Breast epithelium (tissue), 3 donors: ENCODE measurements around the gene CD47.

Experiments
- CTCF ChIP-seq, 3 donors: fragments of 450-650 bp; IDR thresholded peaks; one replicate each; pipeline ENCODE4 v1.5.1; 2016 to 2017; ENCODE audit warnings: antibody characterized with exemption in 3 of 3, mild to moderate bottlenecking in 3 of 3, moderate library complexity in 3 of 3
- POLR2A ChIP-seq: fragments of 450-650 bp; IDR thresholded peaks from one replicate; pipeline ENCODE4 v1.6.1; 2016; ENCODE audit warnings: antibody characterized with exemption, mild to moderate bottlenecking, moderate library complexity
- POLR2AphosphoS5 ChIP-seq, 3 donors: sonication (generic); formaldehyde crosslinking; IDR thresholded peaks; one replicate each; pipeline ENCODE4 v1.6.1; 2017; ENCODE audit warnings: antibody characterized with exemption in 3 of 3

DNA sequence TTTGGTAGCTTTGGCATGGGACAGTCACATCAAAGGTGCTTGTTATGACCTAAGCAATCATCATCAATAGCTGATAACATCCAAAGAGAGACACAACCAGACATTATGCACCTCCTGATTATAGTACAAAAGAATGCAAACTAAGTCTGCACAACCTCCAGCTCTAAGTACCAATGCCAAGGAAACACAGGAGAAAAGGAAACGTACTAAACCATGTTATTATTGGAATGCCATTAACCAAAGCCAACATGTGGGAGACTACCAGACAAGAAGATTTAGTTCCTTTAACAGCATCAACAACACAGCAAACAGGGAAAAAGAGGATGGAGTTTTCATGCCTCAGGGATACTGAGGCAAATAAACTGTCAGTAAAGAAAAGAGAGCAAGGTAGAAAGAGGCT lies 61.4 kb downstream of the CD47 start:
- TF ChIP-seq CTCF (IDR thresholded peaks at IDR 0.05): no peak
- TF ChIP-seq POLR2AphosphoS5 (IDR thresholded peaks at IDR 0.05): no peak
- no peak for TF ChIP-seq POLR2A
